CD8-positive, alpha-beta memory T cell (primary cell): ENCODE measurements around the gene BMPR2. TPM values are rescaled to one million over a fixed set of nuclear protein-coding genes. Genes with fewer than 3 reads are reported as not detected.

Source experiments
- CTCF ChIA-PET: fragments of 350-600 bp; sonication (Branson Sonifier 250); formaldehyde crosslinking; loops from one replicate; lab custom pipeline; 2021; ENCODE audit warnings: antibody characterized with exemption; lab: Charles Lee
- POLR2A ChIA-PET: fragments of 350-600 bp; sonication (Branson Sonifier 250); formaldehyde crosslinking; loops from one replicate; lab custom pipeline; 2021; ENCODE audit warnings: antibody characterized with exemption; lab: Charles Lee
- DNase-seq, 5 donors: peaks; one replicate each; pipeline versions ENCODE4 v3.0.0 to v3.0.0-alpha.2; 2020 to 2022; ENCODE audit warnings: mixed read lengths in 1 of 5
- H3K27ac ChIP-seq: one replicate; pipeline ENCODE4 v1.7.0; 2013; ENCODE audit warnings: low read depth, mild to moderate bottlenecking, low read length, moderate library complexity
- H3K27me3 ChIP-seq: 2 replicates; pipeline ENCODE4 v1.7.0; 2013; ENCODE audit warnings: low read length, mild to moderate bottlenecking; ENCODE audit not compliant: insufficient read depth, poor library complexity, severe bottlenecking
- H3K36me3 ChIP-seq: 2 replicates; pipeline ENCODE4 v1.7.0; 2013; ENCODE audit warnings: mild to moderate bottlenecking, low read length, moderate library complexity; ENCODE audit not compliant: insufficient read depth
- H3K4me1 ChIP-seq: 2 replicates; pipeline ENCODE4 v1.7.0; 2013; ENCODE audit warnings: mild to moderate bottlenecking, low read length, moderate library complexity; ENCODE audit not compliant: insufficient read depth
- H3K4me3 ChIP-seq: 2 replicates; pipeline ENCODE4 v1.7.0; 2013; ENCODE audit warnings: mild to moderate bottlenecking, low read length
- H3K9me3 ChIP-seq: 2 replicates; pipeline ENCODE4 v1.7.0; 2013; ENCODE audit warnings: mild to moderate bottlenecking, low read length
- H3K27ac Mint-ChIP-seq, 8 donors: one replicate each; pipeline ENCODE4 v1.8.0; 2020 to 2021; ENCODE audit warnings: mixed read lengths in 8 of 8, mild to moderate bottlenecking in 6 of 8, inconsistent platforms in 3 of 8, moderate library complexity in 3 of 8
- H3K27me3 Mint-ChIP-seq, 2 donors: one replicate each; pipeline ENCODE4 v1.8.0; 2020 to 2021; ENCODE audit warnings: mixed read lengths in 2 of 2, mild to moderate bottlenecking in 1 of 2, moderate library complexity in 1 of 2
- H3K36me3 Mint-ChIP-seq, 3 donors: one replicate each; pipeline ENCODE4 v1.8.0; 2020 to 2021; ENCODE audit warnings: mixed read lengths in 3 of 3, inconsistent platforms in 1 of 3, mild to moderate bottlenecking in 1 of 3
- H3K4me1 Mint-ChIP-seq, 3 donors: one replicate each; pipeline ENCODE4 v1.8.0; 2020 to 2021; ENCODE audit warnings: mixed read lengths in 3 of 3, inconsistent platforms in 1 of 3, mild to moderate bottlenecking in 1 of 3
- H3K4me3 Mint-ChIP-seq, 7 donors: one replicate each; pipeline ENCODE4 v1.8.0; 2020 to 2021; ENCODE audit warnings: mixed read lengths in 7 of 7, mild to moderate bottlenecking in 6 of 7, moderate library complexity in 4 of 7, inconsistent platforms in 2 of 7
- H3K9me3 Mint-ChIP-seq, 5 donors: one replicate each; pipeline ENCODE4 v1.8.0; 2020 to 2022; ENCODE audit warnings: mixed read lengths in 5 of 5, mild to moderate bottlenecking in 3 of 5, moderate library complexity in 2 of 5, inconsistent platforms in 1 of 5
- polyA plus RNA-seq: library from polyadenylated mRNA; unstranded; fragments of 300-500 nt; fragmentation: Illumina TruSeq; gene quantifications from one replicate; pipeline ENCODE4 v1.2.3, GENCODE V29; 2021
- total RNA-seq, 2 experiments: library from RNA; stranded (reverse); gene quantifications; one replicate each; pipeline ENCODE4 v1.2.3, GENCODE V29; 2021

Gene BMPR2
- total and polyA plus RNA-seq, 3 experiments from 2014 or later, result 3.1 to 9.7 (median 9.7) TPM

DNA sequence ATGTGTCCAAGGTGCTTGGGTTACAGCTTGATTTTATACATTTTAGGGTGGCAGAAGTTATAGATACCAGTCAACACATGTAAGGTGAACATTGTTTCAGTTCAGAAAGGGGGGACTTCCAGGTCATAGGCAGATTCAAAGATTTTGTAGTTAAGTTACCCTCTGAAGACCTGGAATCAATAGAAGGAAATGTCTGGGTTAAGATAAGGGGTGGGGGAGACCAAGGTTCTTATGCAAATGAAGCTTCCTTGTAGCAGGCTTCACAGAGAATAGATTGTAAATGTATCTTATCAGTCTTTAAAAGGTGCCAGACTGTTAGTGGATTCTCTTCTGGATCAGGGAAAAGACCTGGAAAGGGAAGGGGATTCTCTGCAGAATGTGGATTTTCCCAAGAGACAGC lies 42.4 kb downstream of the BMPR2 start:
- H3K4me1 Mint-ChIP-seq, result peaks cover 7 to 11% (median 7%) of the 10 kb centered on the region in 3 donors
- no peaks in the 10 kb centered on the region for H3K27me3 Mint-ChIP-seq
- DNase-seq, result no peak
- Histone ChIP-seq H3K27me3 (no peaks in the 10 kb centered on the region), H3K4me3 (no peak overlapping the region), H3K36me3 (no peaks in the 10 kb centered on the region), H3K4me1 (no peaks in the 10 kb centered on the region), H3K27ac (no peak overlapping the region), H3K9me3 (no peaks in the 10 kb centered on the region)
- ChIA-PET POLR2A (no interaction called here), CTCF (no interaction called here)
- peaks cover 1 to 4% (median 3%) of the 10 kb centered on the region in 3 donors for H3K36me3 Mint-ChIP-seq
- no peak overlapping the region for H3K4me3 Mint-ChIP-seq
- no peaks in the 10 kb centered on the region for H3K9me3 Mint-ChIP-seq
- H3K27ac Mint-ChIP-seq, result no peak overlapping the region

GRCh38 chr2:202423139-202423538 lies 47.0 kb downstream of the BMPR2 start:
- no peak overlapping the region for H3K4me3 ChIP-seq
- no peaks in the 10 kb centered on the region for H3K4me1 ChIP-seq
- no peaks in the 10 kb centered on the region for H3K36me3 ChIP-seq
- H3K27me3 ChIP-seq, result no peaks in the 10 kb centered on the region
- DNase-seq, result no peak
- Mint-ChIP-seq H3K27me3 (no peaks in the 10 kb centered on the region), H3K4me1 (peaks cover 10 to 18% (median 10%) of the 10 kb centered on the region in 3 donors), H3K4me3 (no peak overlapping the region), H3K36me3 (peaks cover 0 to 7% (median 1%) of the 10 kb centered on the region in 3 donors), H3K27ac (no peak overlapping the region), H3K9me3 (peaks cover 0 to under 1% (median 0%) of the 10 kb centered on the region in 5 donors)
- ChIA-PET CTCF (no interaction called here), POLR2A (no interaction called here)
- no peaks in the 10 kb centered on the region for H3K9me3 ChIP-seq
- no peak overlapping the region for H3K27ac ChIP-seq

DNA sequence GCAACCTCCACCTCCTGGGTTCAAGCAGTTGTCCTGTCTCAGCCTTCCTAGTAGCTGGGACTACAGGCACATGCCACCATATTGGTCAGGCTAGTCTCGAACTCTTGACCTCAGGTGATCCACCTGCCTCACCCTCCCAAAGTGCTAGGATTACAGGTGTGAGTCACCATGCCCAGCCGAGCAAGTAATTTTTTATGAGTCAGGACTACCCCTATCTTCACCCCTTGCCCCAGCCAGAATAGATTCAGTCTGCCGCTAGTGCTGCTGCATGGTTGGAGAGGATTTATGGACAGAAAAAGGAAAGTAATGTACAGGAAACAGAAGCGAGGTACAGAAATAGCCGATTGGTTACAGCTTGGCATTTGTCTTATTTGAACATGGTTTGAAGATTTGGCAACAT lies 48.9 kb downstream of the BMPR2 start:
- Histone ChIP-seq H3K4me1 (no peaks in the 10 kb centered on the region), H3K36me3 (no peaks in the 10 kb centered on the region), H3K27ac (no peak overlapping the region), H3K4me3 (no peak overlapping the region), H3K9me3 (no peaks in the 10 kb centered on the region), H3K27me3 (no peaks in the 10 kb centered on the region)
- H3K4me1 Mint-ChIP-seq, result peaks cover 6 to 14% (median 7%) of the 10 kb centered on the region in 3 donors
- no peak for DNase-seq
- ChIA-PET POLR2A (no interaction called here), CTCF (no interaction called here)
- H3K36me3 Mint-ChIP-seq, result peaks cover 1 to 22% (median 9%) of the 10 kb centered on the region in 3 donors
- no peak overlapping the region for H3K27ac Mint-ChIP-seq
- H3K4me3 Mint-ChIP-seq, result no peak overlapping the region
- no peaks in the 10 kb centered on the region for H3K27me3 Mint-ChIP-seq
- H3K9me3 Mint-ChIP-seq, result peaks cover 0 to 4% (median 0%) of the 10 kb centered on the region in 5 donors

DNA sequence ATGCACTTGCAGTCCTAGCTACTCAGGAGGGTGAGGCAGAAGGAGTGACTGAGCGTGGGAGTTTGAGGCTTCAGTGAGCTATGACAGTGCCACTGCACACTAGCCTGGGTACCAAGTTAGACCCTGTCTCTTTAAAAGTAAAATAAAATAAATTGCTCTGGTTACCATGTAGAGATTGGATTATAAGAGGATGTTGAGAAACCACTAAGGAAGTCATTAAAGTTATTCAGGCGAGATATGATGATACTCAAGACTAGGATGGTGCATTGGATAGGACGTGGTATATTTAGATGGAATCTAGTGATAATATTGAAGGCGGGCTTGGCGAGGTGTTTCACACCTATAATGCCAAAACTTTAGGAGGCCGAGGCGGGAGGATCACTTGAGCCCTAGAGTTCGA lies 50.6 kb downstream of the BMPR2 start:
- CTCF ChIA-PET, result no interaction called here

GRCh38 chr2:202429164-202429980 lies 53.2 kb downstream of the BMPR2 start:
- Mint-ChIP-seq H3K27me3 (no peaks in the 10 kb centered on the region), H3K4me3 (no peak overlapping the region), H3K9me3 (peaks cover 0 to 4% (median 0%) of the 10 kb centered on the region in 5 donors), H3K27ac (no peak overlapping the region), H3K36me3 (peaks cover 0 to 22% (median 9%) of the 10 kb centered on the region in 3 donors), H3K4me1 (peaks cover 11 to 18% (median 14%) of the 10 kb centered on the region in 3 donors)
- Histone ChIP-seq H3K9me3 (no peaks in the 10 kb centered on the region), H3K4me3 (no peak overlapping the region), H3K4me1 (no peaks in the 10 kb centered on the region), H3K27me3 (no peaks in the 10 kb centered on the region), H3K27ac (no peak overlapping the region), H3K36me3 (no peaks in the 10 kb centered on the region)
- DNase-seq, result no peak
- ChIA-PET POLR2A (no interaction called here), CTCF (no interaction called here)

More for the DNA sequence above, 50.6 kb downstream of the BMPR2 start:
- Mint-ChIP-seq H3K27ac (no peak overlapping the region), H3K4me3 (peak overlapping the region in 1 of 7 donors; percentile 5), H3K36me3 (peaks cover 1 to 22% (median 9%) of the 10 kb centered on the region in 3 donors), H3K27me3 (no peaks in the 10 kb centered on the region), H3K9me3 (peaks cover 0 to 4% (median 0%) of the 10 kb centered on the region in 5 donors), H3K4me1 (peaks cover 6 to 18% (median 10%) of the 10 kb centered on the region in 3 donors)
- H3K36me3 ChIP-seq, result no peaks in the 10 kb centered on the region
- no peaks in the 10 kb centered on the region for H3K4me1 ChIP-seq
- no peak overlapping the region for H3K27ac ChIP-seq
- H3K4me3 ChIP-seq, result no peak overlapping the region
- no peak for DNase-seq
- H3K27me3 ChIP-seq, result no peaks in the 10 kb centered on the region
- POLR2A ChIA-PET, result no interaction called here
- H3K9me3 ChIP-seq, result no peaks in the 10 kb centered on the region

DNA sequence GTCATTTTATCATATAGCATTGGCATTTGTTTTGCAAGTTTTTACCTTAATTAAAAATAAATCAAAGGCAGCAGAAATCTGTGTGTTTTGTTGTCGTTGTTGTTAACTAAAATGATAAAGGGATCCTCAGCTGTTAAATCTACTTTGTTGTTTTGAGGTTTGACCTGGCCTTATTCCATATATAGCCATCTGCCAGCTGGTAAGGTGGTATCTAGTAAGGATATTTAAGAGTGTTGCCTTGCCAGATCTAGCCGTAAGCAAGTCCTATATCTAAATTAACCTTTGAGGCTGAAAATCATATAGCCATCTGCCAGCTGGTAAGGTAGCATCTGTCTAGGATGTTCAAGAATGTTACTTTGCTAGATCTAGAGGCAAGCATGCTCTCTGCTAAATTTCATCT lies 56.6 kb downstream of the BMPR2 start:
- Mint-ChIP-seq H3K4me1 (peaks cover 4 to 8% (median 7%) of the 10 kb centered on the region in 3 donors), H3K27me3 (no peaks in the 10 kb centered on the region), H3K4me3 (no peak overlapping the region), H3K36me3 (peaks cover 0 to 18% (median 9%) of the 10 kb centered on the region in 3 donors), H3K27ac (no peak overlapping the region), H3K9me3 (peaks cover 0 to 4% (median 0%) of the 10 kb centered on the region in 5 donors)
- CTCF ChIA-PET, result no interaction called here
- POLR2A ChIA-PET, result no interaction called here
- no peak overlapping the region for H3K27ac ChIP-seq
- H3K4me3 ChIP-seq, result no peak overlapping the region
- H3K4me1 ChIP-seq, result no peaks in the 10 kb centered on the region
- no peaks in the 10 kb centered on the region for H3K36me3 ChIP-seq
- H3K9me3 ChIP-seq, result no peaks in the 10 kb centered on the region
- H3K27me3 ChIP-seq, result no peaks in the 10 kb centered on the region
- DNase-seq, result no peak

DNA sequence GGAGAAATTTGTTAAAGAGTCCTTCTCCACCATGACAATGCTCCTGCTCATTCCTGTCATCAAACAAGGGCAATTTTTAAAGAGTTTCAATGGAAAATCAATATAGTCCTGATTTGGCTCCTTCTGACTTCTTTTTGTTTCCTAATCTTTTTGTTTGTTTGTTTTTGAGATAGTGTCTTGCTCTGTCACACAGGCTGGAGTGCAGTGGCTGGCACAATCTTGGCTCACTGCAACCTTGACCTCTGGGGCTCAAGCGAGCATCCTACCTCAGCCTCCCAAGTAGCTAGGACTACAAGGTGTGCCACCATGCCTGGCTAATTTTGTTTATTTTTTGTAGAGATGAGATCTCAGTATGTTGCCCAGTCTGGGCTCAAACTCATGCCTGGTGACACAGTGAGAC lies 58.3 kb downstream of the BMPR2 start:
- no peak overlapping the region for H3K4me3 ChIP-seq
- DNase-seq, result no peak
- H3K27me3 ChIP-seq, result no peaks in the 10 kb centered on the region
- POLR2A ChIA-PET, result interaction anchor here (0.7 kb wide), 1 partner anchor 96 kb away, joined by 3 read pairs; no protein-coding TSS in a partner anchor
- Mint-ChIP-seq H3K4me3 (no peak overlapping the region), H3K9me3 (no peaks in the 10 kb centered on the region), H3K4me1 (peaks cover 4 to 8% (median 7%) of the 10 kb centered on the region in 3 donors), H3K36me3 (peaks cover 0 to 3% (median 1%) of the 10 kb centered on the region in 3 donors), H3K27ac (no peak overlapping the region), H3K27me3 (no peaks in the 10 kb centered on the region)
- H3K9me3 ChIP-seq, result no peaks in the 10 kb centered on the region
- H3K27ac ChIP-seq, result no peak overlapping the region
- H3K4me1 ChIP-seq, result no peaks in the 10 kb centered on the region
- H3K36me3 ChIP-seq, result no peaks in the 10 kb centered on the region
- CTCF ChIA-PET, result no interaction called here

DNA sequence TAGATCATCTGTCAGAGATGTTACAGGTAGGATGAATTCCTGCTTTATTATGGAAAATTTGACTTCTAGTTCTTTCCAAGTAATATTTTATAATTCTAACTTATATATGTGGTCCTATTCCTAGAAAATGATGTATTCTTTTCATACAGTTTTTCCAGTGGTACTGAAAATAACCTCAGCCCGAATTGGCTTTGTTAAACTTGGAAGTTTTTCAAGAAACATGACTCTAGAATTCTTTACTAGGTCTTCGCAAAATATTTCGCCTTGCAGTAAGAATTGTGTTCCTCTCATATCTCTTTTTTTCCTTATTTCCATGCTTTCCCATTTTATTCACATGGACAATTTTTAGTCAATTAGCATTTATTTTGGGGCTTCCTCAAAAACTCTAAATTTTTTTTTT lies 60.5 kb downstream of the BMPR2 start:
- Histone ChIP-seq H3K27me3 (no peaks in the 10 kb centered on the region), H3K4me1 (no peaks in the 10 kb centered on the region), H3K36me3 (no peaks in the 10 kb centered on the region), H3K9me3 (no peaks in the 10 kb centered on the region), H3K27ac (no peak overlapping the region), H3K4me3 (no peak overlapping the region)
- Mint-ChIP-seq H3K27me3 (no peaks in the 10 kb centered on the region), H3K9me3 (no peaks in the 10 kb centered on the region), H3K4me3 (no peak overlapping the region), H3K36me3 (no peaks in the 10 kb centered on the region), H3K27ac (no peak overlapping the region), H3K4me1 (peaks cover 0 to 8% (median 3%) of the 10 kb centered on the region in 3 donors)
- CTCF ChIA-PET, result no interaction called here
- POLR2A ChIA-PET, result no interaction called here
- DNase-seq, result no peak
